ENCODE results near the gene TNFSF13B. TPM values are rescaled to one million over a fixed set of nuclear protein-coding genes. Genes with fewer than 3 reads are reported as not detected.

TNFSF13B gene
- total RNA-seq, 1 donor from 2014 or later = 2.1 TPM

DNA sequence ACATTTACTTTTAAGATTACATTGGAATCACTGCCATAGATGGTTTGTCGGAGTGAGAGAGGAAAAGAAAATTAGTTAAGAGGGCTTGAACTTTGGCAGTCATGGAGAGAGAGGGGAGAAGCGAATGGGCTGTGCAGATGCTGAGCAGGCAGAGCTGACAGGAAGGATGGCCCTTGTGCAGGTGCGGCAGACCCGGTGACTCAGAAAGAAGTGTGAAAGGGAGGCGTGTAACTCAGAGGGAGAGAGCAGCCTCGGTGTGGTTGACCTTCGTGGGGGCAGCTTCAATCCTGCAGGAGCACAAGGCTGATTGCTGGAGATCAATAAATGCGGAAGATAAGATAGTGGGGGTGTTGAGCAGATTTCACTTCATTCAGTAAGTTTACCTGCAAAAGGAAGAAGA lies 76.9 kb downstream of the TNFSF13B start:
- TF ChIP-seq, protein P1, sequence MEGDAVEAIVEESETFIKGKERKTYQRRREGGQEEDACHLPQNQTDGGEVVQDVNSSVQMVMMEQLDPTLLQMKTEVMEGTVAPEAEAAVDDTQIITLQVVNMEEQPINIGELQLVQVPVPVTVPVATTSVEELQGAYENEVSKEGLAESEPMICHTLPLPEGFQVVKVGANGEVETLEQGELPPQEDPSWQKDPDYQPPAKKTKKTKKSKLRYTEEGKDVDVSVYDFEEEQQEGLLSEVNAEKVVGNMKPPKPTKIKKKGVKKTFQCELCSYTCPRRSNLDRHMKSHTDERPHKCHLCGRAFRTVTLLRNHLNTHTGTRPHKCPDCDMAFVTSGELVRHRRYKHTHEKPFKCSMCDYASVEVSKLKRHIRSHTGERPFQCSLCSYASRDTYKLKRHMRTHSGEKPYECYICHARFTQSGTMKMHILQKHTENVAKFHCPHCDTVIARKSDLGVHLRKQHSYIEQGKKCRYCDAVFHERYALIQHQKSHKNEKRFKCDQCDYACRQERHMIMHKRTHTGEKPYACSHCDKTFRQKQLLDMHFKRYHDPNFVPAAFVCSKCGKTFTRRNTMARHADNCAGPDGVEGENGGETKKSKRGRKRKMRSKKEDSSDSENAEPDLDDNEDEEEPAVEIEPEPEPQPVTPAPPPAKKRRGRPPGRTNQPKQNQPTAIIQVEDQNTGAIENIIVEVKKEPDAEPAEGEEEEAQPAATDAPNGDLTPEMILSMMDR (IDR thresholded peaks at IDR 0.05; ENCODE audit: unreplicated experiment) = no peak
- Mint-ChIP-seq H3K9me3 (no peaks in the 10 kb centered on the region), H3K27ac (no peak overlapping the region), H3K4me3 (no peak overlapping the region), H3K36me3 (no peaks in the 10 kb centered on the region), H3K27me3 (ENCODE audit: low read depth) (peaks cover 4% of the 10 kb centered on the region), H3K4me1 (no peaks in the 10 kb centered on the region)
- no peak for DNase-seq (ENCODE audit: low spot score in 2 of 2, unreplicated experiment in 2 of 2)

DNA sequence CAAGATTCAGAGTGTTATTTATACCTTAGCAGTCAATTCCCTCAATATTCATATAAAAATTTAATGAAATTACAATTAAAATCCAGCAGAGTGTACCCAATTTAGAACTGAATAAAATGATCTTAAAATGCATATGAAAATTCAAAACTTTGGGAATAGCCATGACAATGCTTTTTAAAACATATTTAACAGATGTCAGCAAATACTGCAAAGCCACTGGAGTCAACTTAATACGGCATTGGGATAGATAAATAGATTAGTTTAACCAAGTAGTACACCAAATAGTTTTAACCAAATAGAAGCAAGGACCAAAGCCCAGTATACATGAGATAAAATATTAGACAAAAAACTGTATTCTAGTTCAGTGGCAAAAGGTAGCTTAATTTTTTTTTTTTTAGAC lies 79.8 kb downstream of the TNFSF13B start:
- H3K4me3 Mint-ChIP-seq = no peak overlapping the region
- no peaks in the 10 kb centered on the region for H3K36me3 Mint-ChIP-seq
- H3K27me3 Mint-ChIP-seq (ENCODE audit: low read depth) = peaks cover 5% of the 10 kb centered on the region
- TF ChIP-seq, protein P1 (IDR thresholded peaks at IDR 0.05; ENCODE audit: unreplicated experiment) = no peak
- no peaks in the 10 kb centered on the region for H3K4me1 Mint-ChIP-seq
- H3K27ac Mint-ChIP-seq = no peak overlapping the region
- no peak for DNase-seq (ENCODE audit: low spot score in 2 of 2, unreplicated experiment in 2 of 2)
- H3K9me3 Mint-ChIP-seq = no peaks in the 10 kb centered on the region

DNA sequence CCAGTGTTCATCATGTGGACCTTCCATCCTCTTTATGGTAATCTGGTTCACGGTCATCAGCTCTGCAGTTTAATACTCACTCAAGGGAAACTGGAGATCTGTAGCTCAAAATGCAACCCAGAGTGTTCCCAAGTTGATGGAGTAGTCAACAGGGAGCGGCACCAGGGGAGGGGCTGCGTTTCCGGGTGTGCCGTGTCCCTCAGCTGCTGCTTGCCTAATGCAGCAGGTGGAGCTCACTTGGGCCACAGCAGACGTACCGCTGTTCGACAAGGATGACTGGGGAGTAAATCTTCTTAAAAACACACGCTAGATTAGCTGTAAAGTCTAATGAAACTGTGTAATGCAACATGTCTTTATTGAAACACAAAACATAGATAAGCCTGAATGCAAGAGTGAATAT lies 81.1 kb downstream of the TNFSF13B start:
- Mint-ChIP-seq H3K4me1 (no peaks in the 10 kb centered on the region), H3K9me3 (no peaks in the 10 kb centered on the region)

DNA sequence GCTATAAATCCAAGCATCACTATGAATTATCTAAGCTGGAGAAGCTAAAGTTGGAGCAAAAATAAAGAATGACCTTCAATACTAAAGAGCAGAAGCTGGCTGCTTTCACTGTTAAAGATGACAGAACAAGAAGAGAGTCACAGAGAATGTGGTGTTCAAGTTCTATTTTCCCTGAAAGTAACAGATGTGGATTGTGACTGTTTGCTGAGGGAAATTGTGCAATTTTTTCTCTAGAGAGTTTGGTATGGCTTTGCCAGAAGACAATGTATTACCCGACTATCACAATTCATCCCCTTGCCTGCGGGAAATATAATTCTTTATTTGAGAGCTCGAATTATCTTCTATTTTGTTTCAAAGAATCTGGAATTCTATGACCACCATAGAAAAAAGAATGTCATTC lies 83.1 kb downstream of the TNFSF13B start:
- DNase-seq (ENCODE audit: low spot score in 2 of 2, unreplicated experiment in 2 of 2) = no peak
- H3K4me3 Mint-ChIP-seq = no peak overlapping the region
- no peaks in the 10 kb centered on the region for H3K36me3 Mint-ChIP-seq
- peaks cover 5% of the 10 kb centered on the region for H3K27me3 Mint-ChIP-seq (ENCODE audit: low read depth)
- H3K9me3 Mint-ChIP-seq = no peaks in the 10 kb centered on the region
- TF ChIP-seq, protein P1 (IDR thresholded peaks at IDR 0.05; ENCODE audit: unreplicated experiment) = no peak
- H3K27ac Mint-ChIP-seq = no peak overlapping the region
- H3K4me1 Mint-ChIP-seq = no peaks in the 10 kb centered on the region

More for the DNA sequence above, 81.1 kb downstream of the TNFSF13B start:
- Mint-ChIP-seq H3K4me3 (no peak overlapping the region), H3K36me3 (no peaks in the 10 kb centered on the region), H3K27ac (no peak overlapping the region), H3K27me3 (ENCODE audit: low read depth) (peaks cover 10% of the 10 kb centered on the region)
- TF ChIP-seq, protein P1 (IDR thresholded peaks at IDR 0.05; ENCODE audit: unreplicated experiment) = no peak
- no peak for DNase-seq (ENCODE audit: low spot score in 2 of 2, unreplicated experiment in 2 of 2)

DNA sequence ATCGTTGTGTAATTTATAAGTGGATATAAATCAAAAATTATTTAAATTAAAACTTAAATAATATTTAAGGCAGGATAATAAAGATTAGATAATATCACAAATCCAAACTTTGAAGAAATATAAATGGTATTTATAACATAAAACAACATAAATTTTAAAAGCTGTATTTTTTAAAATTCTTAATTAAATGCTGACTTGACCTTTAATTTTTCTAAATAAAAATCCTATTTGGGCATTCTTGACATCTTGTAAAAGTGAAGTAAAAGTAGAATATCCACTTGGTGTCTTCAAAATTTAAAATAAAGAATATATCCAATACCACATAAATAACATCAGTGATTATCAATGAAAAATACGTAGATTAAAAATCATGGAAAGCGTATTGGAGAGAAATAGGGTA lies 87.7 kb downstream of the TNFSF13B start:
- H3K27me3 Mint-ChIP-seq (ENCODE audit: low read depth) = peaks cover 18% of the 10 kb centered on the region
- no peak overlapping the region for H3K27ac Mint-ChIP-seq
- no peaks in the 10 kb centered on the region for H3K4me1 Mint-ChIP-seq

More for the DNA sequence above, 87.7 kb downstream of the TNFSF13B start:
- no peak overlapping the region for H3K4me3 Mint-ChIP-seq
- TF ChIP-seq, protein P1 (IDR thresholded peaks at IDR 0.05; ENCODE audit: unreplicated experiment) = no peak
- no peaks in the 10 kb centered on the region for H3K36me3 Mint-ChIP-seq
- no peak for DNase-seq (ENCODE audit: low spot score in 2 of 2, unreplicated experiment in 2 of 2)
- H3K9me3 Mint-ChIP-seq = no peaks in the 10 kb centered on the region

Other genes with a start within 250 kb of the TNFSF13B start
- gene LIG4, start 54.2 kb upstream of the TNFSF13B start, total RNA-seq = 7.0 to 7.2 TPM (median 7.2 TPM) in 3 replicates
- gene ABHD13, start 51.3 kb upstream of the TNFSF13B start, total RNA-seq = 10.0 to 10.9 TPM (median 10.3 TPM) in 3 replicates